BJ (cell line): Measurements from ENCODE around the gene CLN5. TPM values are rescaled to one million over a fixed set of nuclear protein-coding genes. Genes with fewer than 3 reads are reported as not detected.

Experiments used
- CTCF ChIA-PET: fragments of 350-600 bp; formaldehyde crosslinking; extraction: SDS; loops from one replicate; lab custom pipeline; 2021; ENCODE audit warnings: antibody characterized with exemption, inconsistent platforms; lab: Yijun Ruan, JAX
- POLR2A ChIA-PET: fragments of 300-600 bp; sonication (Branson Sonifier 250); formaldehyde crosslinking; extraction: SDS; loops from one replicate; lab custom pipeline; 2021; ENCODE audit warnings: antibody characterized with exemption; lab: Charles Lee
- DNase-seq: peaks from one replicate; pipeline ENCODE4 v3.0.0-alpha.2; 2011; ENCODE audit warnings: low read depth
- H3K27me3 ChIP-seq: 2 replicates; pipeline ENCODE4 v1.6.0; 2011; ENCODE audit warnings: low read length; ENCODE audit not compliant: control insufficient read depth, insufficient read depth
- H3K36me3 ChIP-seq: 2 replicates; pipeline ENCODE4 v1.5.1; 2011; ENCODE audit warnings: low read length; ENCODE audit not compliant: control insufficient read depth, insufficient read depth
- H3K4me3 ChIP-seq: 2 replicates; pipeline ENCODE4 v1.5.1; 2011; ENCODE audit warnings: low read depth, mild to moderate bottlenecking, control low read depth, low read length
- CTCF ChIP-seq: IDR thresholded peaks from 2 replicates; pipeline ENCODE4 v1.5.1; 2011; ENCODE audit warnings: low read depth, mild to moderate bottlenecking, control low read depth, inconsistent platforms, low read length, moderate library complexity; ENCODE audit not compliant: insufficient read depth
- polyA plus RNA-seq: library from polyadenylated mRNA; depleted of rRNA; stranded (reverse); fragments of >200 nt; gene quantifications from 2 replicates; pipeline ENCODE4 v1.2.3, GENCODE V29; 2011

Gene CLN5
- polyA plus RNA-seq, 1 experiment: 11.0 TPM

GRCh38 chr13:77014906-77015685 is 23.2 kb downstream of the CLN5 start:
- Histone ChIP-seq H3K36me3 (peaks cover 10% of the 10 kb centered on the region), H3K27me3 (no peaks in the 10 kb centered on the region), H3K4me3 (no peak overlapping the region)
- no peak for DNase-seq
- POLR2A ChIA-PET: no interaction called here
- CTCF ChIA-PET: interaction anchor here (1.1 to 2.0 kb wide), 2 partner anchors 13 to 35 kb away, joined by 3 to 7 read pairs; no protein-coding TSS in a partner anchor
- no peak for TF ChIP-seq CTCF

GRCh38 chr13:77016251-77016812 is 24.5 kb downstream of the CLN5 start:
- H3K27me3 ChIP-seq: no peaks in the 10 kb centered on the region
- TF ChIP-seq CTCF: no peak
- peaks cover 8% of the 10 kb centered on the region for H3K36me3 ChIP-seq
- POLR2A ChIA-PET: interaction anchor here (0.5 kb wide), 1 partner anchor 13 kb away, joined by 6 read pairs; no protein-coding TSS in a partner anchor
- CTCF ChIA-PET: interaction anchor here (0.6 to 1.3 kb wide), 4 partner anchors 9 to 460 kb away, joined by 3 to 10 read pairs (median 4); no protein-coding TSS in a partner anchor
- no peak for DNase-seq
- no peak overlapping the region for H3K4me3 ChIP-seq

GRCh38 chr13:77016888-77017623 is 25.2 kb downstream of the CLN5 start:
- no peak for DNase-seq
- ChIA-PET CTCF (interaction anchor here (0.7 to 1.3 kb wide), 4 partner anchors 8 to 37 kb away, joined by 3 to 10 read pairs (median 4); no protein-coding TSS in a partner anchor), POLR2A (interaction anchor here (0.5 kb wide), 1 partner anchor 14 kb away, joined by 6 read pairs; no protein-coding TSS in a partner anchor)
- Histone ChIP-seq H3K4me3 (no peak overlapping the region), H3K27me3 (no peaks in the 10 kb centered on the region), H3K36me3 (peaks cover 7% of the 10 kb centered on the region)
- no peak for TF ChIP-seq CTCF

- ChIA-PET POLR2A (no interaction called here), CTCF (no interaction called here)
- Histone ChIP-seq H3K36me3 (peaks cover 5% of the 10 kb centered on the region), H3K27me3 (no peaks in the 10 kb centered on the region), H3K4me3 (no peak overlapping the region)
- DNase-seq: no peak
- no peak for TF ChIP-seq CTCF
Measured at GRCh38 chr13:77019756-77020155, 27.9 kb downstream of the CLN5 start.
